NCI-H1092 treated with DMSO at 0.1 percent for 48 hours (cell line): ENCODE measurements around the gene STX19.
A peak's percentile ranks its signal among the peaks of the same experiment; 100 is the strongest.
"Not testable (repeated sequence)": the region's sequence is repeated elsewhere in the genome, so short reads cannot be mapped to it uniquely, and the experiment has no call there.

Source experiments
- DNase-seq: peaks from one replicate; lab custom pipeline; 2025; lab: John Stamatoyannopoulos, UW

Gene STX19

DNA sequence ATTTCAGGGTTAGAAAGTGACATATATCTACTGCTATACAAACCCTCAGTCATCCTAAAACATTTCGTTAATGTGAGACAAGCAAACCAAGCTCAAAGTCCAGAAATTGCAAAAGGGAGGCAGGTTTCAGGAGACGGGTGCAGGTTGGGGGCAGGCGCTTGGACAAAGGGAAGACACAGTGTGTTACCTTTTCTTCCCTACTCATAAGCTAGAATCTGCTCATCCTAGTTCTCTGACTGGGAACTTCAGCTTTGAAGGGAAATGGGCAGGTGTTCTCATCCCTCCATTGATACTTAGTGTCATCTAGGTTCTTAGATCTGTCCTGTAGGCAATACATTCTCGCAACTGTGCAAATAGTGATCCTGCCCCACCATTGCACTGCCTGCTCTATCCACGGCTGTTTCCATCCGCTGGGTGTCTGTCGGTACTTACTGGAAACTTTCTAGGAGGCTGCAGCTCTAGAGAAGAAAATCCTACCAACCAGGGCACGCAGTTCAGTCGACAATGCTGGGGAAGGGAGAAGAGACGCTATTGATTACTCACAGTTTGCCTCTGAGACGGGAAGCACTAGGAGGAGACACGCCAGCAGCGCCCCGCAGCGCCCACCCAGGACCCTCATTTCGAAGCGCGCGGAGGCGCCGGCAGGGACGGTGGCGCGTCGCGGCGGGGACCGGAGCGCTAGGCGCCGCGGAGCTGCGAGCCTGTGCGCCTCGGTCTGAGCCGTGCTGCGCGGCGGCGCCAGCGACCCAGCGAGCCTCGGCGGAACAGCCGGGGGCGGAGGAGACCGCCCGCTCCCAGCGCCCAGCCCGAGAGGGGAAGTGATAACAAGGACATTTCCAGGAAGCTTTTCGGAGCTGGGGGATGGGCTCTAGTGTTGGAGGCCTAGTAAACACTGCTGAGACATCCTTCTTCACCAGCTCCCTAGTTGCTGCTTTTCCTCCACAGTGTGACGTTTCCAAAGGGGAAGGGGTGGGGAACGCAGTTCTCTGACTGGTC, 55.0 kb downstream of the STX19 start, which contains the start of gene PROS1:
Gene PROS1, minus strand, starts transcription at position 766 of the 996 bp plus-strand sequence. Its CDS starts 147 bp downstream, at position 619.
- peak; percentile 48 for DNase-seq

DNA sequence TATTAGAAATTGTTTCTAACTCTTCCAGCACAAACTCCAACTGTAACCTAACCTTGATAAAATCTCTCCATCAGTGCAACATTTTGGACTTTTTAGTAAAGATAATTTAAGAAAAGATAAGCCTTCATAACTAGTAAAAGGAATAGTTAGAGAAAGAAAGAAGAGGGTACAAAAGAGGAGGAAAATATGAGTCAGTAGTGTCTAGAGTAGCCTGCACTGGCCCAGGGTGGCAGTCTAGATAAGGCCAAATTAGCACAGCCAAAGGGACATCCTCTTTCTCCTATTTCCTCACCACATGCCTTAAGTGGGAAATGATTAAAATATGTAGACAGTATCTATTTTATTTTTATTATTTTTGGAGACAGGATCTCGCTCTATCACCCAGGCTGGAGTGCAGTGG, 58.4 kb downstream of the STX19 start:
- no peak for DNase-seq

DNA sequence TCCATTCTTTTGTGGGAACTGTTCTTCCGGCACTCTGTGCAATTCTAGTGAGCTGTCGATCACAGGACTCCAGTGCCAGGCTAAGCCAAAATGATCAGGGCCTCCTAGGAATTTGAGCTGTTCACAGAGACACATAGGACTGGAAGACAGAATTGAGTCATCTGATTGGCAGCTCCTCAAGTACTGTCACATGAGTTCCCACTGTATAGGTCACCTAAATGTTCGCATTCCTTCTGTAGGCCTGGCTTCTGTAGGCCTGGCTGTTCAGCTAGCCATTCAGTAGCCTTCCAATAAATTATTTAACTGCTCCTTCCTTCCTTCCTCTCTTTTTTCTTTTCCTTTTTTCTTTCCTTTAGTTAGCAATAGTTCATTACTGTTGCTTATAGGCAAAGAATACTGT, 59.0 kb downstream of the STX19 start:
- DNase-seq: no peak

DNA sequence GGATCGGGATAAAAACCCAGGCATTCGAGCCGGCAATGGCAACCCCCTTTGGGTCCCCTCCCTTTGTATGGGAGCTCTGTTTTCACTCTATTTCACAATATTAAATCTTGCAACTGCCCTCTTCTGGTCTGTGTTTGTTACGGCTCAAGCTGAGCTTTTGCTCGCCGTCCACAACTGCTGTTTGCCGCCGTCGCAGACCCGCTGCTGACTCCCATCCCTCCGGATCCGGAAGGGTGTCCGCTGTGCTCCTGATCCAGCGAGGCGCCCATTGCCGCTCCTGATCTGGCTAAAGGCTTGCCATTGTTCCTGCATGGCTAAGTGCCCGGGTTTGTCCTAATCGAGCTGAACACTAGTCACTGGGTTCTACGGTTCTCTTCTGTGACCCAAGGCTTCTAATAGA, 63.3 kb downstream of the STX19 start:
- not testable (repeated sequence) for DNase-seq
